NCI-H774 (cell line): ENCODE measurements around the gene S100A11.
A peak's percentile ranks its signal among the peaks of the same experiment; 100 is the strongest.
"Not testable (repeated sequence)": the region's sequence is repeated elsewhere in the genome, so short reads cannot be mapped to it uniquely, and the experiment has no call there.

Experiments
- DNase-seq: peaks from one replicate; lab custom pipeline; 2025; lab: John Stamatoyannopoulos, UW

S100A11 gene

DNA sequence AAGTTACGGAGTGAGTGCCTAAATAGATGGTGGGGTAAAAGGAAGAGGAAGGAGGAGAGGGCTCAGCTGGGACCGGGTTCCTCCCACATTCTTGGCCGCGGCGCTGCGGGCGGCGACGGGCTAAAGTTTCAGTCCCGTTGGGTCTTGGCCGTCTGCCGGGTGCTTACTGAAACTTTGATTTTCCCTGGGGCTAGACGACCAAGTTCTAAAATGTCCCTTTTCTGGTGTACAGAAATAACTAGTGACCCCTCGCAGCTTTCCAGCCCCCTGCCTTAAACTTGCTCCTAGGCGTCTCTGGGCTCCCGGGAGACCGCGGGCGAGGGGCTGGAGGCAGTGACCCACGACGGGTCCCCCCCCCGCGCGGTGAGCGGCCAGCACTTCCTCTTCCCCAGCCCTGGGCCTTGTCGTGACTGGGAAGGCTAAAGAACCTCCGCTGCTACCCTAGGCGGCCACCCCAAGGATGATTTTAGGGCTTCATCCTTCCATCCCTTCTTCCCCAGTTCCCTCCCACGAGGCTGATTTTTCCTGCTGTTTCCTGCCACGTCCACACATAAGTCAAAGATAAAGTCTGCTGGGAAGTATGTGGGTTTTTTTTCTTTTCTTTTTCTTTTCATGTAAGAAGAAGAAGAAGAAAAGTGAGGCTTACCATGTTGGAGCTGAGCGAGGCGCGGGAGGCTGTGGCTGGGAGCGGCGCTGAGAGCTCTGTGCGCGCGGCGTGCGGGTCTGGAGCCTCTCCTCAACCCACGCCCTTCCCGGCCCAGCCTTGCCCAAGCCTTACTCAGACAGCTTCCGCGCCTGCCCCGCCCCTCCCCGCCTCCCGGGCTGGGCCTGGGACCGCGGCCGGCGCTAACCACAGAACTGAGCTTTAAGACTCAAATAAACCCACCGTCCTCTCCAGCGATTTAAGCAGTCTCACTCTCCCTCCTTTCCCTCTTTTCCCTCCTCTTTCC, at the start of gene S100A11:
Gene S100A11, minus strand, starts transcription at position 738 of the 950 bp plus-strand sequence. Its CDS starts 89 bp downstream, at position 649.
- peak; percentile 29 for DNase-seq

DNA sequence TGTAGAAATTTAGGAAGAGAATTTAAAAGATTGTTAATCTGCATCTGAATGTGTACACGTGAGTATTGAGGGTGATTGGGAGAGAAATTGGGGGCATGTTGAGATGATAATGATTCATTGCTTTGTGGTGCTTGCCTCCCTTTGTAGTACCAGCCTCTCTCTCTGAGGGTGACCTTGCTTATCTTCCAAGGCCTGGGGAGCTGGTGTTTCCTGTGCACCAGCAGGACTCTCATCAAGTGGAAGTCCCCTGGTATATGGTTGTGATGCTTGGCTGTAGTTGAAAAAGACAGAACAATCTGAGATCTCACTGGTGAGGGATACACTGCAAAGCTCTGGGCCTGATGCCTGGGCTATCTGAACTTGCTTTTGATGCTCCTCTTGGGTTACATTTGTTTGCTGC, 48.0 kb upstream of the S100A11 start:
- no peak for DNase-seq

DNA sequence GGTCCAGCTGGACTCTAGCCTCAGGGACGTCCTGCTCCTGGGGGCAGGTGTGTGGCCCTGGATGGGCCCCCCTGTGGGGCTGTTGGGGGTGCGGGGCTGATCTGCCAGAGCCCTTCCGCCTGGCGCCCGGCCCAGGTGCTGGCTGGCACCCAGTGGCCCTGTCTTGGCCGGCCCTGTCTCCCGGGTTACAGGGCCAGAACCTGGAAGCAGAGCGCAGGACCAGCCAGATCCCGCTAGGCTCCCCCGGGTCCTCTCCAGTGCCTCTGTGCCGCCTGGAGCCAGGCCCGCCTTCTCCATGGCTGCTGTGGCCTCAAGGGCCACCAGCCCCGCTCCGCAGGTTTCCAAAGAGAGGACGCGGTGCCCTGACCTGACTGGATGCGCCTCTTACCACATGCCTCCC, 44.2 kb upstream of the S100A11 start:
- DNase-seq = not testable (repeated sequence)

DNA sequence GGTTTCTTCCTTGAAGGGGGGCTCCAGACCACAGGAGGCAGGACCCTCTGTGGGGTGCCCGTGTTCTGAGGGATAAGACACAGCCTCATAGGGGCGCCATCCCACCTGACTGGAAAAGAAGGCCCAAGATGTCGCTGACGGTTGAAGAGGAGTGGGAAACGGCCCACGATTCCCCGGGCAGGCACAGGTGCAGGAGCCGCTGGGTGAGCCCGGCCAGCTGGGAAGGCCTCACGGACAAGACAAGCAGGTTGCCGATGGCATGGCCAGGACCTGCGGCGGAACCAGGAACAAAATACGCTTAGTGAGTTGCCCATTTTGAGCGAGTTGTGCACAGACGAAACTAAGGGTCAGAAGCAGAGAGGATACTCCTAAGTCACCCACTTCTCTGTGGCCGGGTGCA, 43.7 kb upstream of the S100A11 start:
- not testable (repeated sequence) for DNase-seq

DNA sequence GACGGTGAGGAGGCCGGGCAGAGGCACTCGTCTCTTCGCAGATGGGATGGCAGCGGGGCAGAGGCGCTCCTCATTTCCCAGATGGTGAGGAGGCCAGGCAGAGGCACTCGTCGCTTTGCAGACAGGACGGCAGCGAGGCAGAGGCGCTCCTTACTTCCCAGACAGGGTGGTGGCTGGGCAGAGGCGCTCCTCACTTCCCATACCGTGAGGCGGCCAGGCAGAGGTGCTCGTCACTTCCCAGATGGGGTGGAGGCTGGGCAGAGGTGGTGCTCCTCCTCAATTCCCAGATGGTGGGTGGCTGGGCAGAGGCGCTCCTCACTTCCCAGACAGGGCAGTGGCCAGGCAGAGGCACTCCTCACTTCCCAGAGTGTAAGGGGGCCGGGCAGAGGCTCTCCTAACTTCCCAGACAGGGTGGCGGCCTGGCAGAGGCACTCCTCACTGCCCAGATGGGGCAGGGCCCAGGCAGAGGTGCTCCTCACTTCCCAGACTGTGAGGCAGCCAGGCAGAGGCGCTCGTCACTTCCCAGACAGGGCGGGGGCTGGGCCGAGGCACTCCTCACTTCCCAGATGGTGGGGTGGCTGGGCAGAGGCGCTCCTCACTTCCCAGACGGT, 42.1 kb upstream of the S100A11 start:
- no peak for DNase-seq

DNA sequence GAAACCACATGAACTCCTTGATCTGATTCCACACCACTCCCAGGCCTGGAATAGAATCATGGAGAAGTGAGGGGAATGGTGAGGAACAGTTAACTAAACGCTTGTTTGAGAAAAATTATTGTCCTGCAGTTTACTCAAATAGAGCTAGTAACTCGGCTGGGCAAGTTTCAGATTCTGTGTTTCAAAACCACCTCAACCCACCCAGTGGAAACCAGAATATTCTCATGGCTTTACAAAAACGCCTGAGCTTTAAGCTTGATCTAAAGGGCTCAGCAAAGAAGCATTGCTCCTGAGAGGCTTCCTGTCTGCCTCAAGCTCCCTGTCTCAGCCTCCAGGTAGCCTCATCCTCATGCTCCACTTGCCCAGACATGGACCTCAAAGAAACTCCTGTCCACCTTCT, 35.5 kb upstream of the S100A11 start:
- DNase-seq = no peak

DNA sequence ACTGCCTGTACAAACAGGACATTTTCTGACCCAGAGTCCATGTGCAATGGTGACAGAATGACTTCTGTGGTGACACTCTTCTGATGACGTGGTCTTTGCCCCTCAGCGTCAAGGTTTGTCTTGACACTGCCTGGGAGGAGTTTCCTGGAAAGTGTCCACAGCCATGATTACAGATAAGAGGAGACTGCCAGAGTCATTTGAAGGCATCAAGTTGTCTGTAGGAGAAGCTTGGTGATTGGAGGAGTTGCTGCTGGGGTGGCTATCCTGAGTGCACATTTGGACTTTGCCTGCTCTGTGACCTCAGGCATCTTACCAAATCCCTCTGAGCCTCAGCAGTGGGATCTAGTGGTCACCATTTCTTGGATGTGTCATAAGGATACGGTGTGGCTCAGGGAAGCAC, 34.3 kb upstream of the S100A11 start:
- no peak for DNase-seq

DNA sequence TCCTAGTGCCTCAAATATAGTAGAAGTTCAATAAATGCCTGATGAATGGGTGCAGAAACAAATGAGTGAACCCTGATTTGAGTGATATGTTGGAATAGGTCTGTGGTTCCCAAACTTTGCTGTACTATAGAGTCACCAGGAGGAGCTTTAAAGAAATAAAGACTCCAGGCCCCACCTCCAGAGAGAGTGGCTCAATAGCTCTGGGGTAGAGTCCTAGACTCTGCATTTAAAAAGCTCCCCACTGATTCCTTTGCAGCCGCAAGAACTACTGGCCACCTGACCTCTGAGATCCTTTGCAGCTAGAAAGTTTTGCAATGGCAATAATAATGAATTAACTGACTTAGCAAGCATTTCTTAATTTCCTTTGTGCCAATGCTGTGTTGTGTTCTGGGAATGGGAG, 31.1 kb upstream of the S100A11 start:
- no peak for DNase-seq

DNA sequence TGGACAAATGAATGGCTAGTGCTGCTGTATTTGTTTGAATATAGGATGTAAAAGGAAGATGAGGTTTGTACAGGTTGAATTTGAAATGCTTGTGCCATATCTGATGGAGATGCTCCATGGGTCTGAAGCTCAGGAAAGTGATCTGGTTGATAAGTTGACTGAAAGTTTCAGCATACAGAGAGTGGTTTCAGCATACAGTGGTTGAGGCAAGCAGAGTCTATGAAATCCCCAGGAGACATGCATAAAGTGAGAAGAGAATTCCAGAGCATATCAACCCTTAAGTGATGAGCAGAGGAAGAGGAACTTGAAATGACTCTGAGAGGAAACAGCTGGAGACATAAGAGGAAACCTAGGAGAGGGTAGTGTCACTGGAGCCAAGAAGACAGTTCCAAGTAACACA, 30.3 kb upstream of the S100A11 start:
- DNase-seq = no peak

DNA sequence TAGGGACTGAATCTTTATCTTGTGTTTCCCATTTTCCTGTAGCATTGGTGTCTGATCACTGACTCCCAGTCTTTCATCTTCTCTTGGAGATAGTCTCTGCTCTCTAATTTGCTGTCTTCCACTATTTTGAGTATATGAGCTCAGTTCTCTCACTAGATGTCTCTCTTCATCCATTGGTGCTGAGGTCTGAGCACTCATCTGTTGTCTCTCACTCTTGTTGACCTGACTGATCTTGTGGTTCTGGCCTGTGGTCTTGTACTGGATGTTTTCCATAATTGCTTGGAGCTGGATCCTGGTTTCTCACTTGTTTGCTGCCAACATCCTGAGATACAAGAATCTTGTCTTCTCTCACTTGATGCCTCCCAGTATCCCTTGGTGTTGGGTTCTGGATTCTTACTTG, 25.1 kb upstream of the S100A11 start:
- DNase-seq = no peak

DNA sequence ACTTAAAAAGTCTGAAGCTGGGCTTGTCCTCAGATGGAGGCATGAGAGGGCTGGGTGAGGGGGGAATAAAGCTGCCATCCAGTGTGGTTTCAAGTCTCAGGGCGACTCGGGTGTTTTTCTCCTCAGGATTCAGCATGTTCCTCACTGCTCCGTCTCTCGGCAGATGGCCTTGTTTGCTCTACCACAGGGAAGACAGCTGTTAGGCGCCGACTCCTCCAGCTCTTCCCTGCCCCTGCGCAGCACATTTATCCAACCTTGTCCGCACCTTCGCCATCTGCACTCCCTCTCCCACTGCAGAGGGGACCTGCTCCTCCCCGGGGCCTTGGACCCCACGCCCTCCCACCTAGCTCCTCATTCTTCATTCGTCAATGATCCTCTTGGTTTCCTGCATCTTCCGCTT, 16.6 kb upstream of the S100A11 start:
- DNase-seq = no peak

DNA sequence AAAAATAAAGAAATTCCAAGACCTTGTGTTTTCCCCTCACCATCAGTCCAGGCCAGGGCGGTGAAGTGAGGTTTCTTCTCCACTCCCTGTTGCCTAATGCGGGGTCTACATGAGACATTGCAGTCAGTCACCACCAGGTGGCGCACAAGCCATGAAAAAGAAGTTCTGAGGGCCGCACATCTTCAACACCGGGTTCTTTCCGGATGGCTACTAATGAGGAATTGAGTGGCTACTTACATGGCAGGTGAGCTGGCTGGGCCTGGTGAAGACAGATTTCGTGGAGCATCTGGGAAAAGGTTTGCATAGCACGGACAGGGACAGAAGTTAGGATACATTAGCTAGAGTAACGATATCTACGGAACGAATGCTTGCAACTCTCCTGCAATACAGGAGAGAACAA, 15.8 kb upstream of the S100A11 start:
- peak; percentile 72 for DNase-seq

DNA sequence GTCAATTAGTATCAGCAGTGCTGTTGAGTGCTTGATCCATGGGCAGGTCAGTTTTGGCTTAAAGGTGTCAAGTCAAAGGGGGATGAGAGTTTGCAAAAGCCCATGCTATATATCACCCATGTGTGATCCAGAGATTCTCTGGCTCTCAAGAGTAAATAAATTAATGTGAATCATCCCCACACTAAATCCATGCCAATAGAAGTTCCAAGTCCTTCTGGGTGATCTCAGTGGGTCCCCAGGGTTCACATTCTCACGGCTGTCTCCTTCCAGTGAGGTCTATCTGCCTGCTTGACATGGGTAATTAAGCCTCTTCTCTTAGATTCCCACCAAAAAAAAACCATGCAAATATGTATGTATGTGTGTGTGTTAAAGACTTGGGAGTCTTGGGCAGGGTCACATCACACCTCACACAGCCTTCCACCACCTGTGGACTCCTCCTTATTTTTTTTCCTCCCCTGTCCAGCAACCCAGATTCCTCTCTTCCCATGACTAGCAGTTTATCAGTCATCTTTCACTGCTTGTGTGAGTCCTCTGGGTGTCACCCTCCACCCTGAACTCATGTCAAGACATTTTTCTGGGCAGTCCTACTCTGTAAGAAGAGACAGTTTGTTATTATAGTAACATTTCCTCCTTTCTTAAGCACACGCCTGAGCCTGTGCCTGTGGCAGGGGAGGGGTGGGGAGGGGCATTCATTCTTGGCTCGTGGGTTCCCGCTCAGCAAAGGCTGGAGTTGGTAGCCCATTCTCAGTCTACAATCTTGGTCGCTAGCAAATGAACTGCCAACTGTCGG, 14.3 kb upstream of the S100A11 start:
- DNase-seq = no peak

DNA sequence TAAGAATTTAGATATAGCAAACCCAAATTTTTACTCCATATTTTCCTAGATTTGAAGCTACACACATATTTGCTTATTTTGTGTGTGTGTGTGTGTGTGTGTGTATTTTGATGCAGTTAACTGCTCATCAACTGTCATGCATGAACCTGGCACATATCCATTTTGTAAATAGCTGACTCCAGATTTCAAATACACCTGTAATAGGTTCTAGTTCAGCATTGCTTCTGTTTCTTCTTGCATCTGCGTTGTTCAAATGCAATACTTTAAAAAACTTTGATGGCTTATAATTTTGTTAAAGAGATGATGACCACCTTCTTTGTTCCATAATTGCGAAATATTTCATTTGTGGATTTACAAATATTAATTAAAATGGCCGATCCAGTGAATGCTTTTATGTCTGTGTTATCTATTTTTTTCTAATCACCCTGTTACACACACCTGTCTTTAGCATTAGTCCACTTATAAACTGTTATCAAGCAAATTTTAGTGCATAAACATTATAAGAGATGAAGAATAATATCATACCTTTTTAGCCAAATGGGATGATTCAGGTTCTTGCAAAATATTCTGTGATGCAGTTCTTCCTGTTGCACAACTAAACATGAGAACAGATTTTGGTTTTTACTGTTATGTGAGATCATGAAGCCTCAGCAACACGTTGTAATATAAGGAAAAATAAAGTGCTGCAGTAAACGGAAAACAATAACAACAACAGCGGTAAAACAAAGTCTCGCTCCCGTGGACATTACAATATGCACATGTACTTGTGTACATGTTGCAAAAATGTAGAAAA, 12.7 kb upstream of the S100A11 start:
- no peak for DNase-seq

DNA sequence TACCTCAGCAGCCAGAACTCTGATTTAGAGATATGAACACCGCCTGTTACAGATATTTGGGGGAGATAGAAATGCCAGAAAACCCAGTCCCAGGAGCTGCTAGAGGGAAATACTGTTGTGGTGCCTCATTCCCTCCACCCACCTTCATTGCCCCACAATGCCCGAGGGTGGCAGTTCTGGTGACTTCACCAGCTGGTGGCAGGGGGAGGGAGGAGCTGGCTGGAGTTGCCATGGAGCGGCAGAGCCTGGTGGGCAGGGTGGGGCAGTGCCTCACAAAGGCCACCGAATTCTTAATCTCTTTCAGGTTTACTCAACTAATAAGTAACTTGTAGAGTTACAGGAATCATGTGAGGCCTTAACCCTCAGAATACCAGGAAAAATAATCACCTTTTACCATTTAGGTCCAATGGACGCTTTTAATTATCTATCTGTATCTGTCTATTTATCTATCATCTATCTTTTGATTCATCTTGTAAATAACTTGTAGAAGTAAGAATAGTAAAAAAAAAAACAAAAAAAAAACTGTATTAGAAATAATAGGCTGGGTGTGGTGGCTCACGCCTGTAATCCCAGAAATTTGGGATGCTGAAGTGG, 11.7 kb upstream of the S100A11 start:
- peak; percentile 59 for DNase-seq

DNA sequence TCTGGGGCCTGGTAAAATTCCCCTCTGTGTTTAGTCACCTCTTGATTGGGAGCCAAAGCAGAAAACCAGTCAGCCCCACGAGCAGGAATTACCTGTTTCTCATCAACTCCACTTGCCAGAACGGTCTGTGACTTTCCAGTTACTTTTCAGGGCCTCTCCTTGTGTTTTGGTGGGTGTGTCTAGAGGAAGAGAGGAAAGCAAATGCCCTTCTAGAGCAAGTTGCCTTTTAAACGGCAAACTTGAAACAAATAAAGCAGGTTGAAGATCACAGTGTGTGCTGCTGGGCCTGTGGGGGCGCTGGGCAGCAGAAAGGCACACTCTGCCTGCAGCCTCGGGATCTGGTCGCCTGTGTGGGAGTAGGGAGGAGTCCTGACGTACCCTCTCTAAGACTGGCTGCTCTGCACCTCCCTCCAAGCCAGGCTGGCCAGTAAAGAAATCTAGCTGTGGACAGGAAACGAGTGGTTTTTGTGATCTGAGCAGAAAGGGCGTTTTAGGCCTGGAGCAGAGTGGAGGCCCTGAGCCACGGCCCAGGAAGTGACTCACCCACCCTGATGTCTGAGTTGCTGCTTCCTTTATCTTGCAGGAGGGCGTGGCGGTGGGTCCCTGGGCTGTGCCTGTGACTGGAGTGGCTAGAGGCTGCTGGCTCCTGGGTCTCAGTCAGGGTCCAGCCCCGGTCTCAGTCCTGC, 11.1 kb upstream of the S100A11 start:
- peak; percentile 45 for DNase-seq

DNA sequence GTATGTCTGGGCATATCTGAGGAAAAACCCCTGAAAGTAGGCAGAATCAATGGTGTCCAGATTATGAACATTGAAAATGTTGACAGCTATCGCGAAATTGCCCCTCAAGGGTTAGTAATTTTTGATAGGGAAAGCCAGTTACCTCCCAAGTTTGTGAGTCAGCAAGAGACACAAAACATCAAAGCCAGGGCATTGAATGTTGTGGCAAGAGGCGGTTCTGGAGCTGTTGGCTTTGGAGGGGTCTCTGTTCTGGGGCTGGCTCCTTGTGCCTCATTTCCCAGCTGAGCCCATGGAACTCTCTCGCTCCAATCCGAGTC, 10.6 kb upstream of the S100A11 start:
- DNase-seq = no peak

DNA sequence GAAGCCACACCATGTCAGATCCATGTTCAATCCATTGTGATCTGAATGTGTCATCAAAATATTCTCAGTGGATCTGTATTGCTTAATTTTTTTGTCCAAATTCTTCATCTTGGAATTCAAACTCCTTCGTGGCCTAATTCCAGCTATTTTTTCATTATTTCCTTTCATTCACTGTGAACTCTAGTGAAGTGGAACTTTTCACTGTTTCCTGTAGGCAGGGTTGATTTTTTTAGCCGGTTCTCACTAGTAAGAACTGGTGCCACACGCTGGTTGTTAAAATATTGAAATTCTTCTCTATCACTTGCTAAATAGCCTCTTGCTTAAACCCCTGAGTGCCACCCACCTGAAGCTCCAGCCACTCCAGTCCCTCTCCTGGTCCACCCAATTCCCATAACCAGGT, 7.6 kb upstream of the S100A11 start:
- DNase-seq = no peak

DNA sequence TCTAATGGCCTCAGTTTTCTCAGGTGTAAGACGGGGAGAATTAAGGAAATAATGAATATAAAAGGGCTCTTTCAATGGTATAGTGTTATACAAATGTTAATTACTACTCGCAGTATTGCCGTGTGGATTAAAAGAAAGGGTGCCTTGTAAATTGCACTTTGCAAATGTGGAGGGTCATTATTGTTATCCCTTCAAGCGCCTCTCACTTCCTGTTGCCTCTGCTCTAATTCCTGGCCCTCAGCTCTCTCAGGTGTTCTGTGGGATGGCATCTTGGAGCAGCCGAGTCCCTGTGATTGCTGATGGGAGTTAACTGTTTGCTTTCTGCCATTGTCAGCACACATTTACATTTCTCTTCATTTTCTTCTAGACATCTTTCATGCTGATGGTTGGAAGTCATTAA, 7.1 kb upstream of the S100A11 start:
- DNase-seq = no peak

DNA sequence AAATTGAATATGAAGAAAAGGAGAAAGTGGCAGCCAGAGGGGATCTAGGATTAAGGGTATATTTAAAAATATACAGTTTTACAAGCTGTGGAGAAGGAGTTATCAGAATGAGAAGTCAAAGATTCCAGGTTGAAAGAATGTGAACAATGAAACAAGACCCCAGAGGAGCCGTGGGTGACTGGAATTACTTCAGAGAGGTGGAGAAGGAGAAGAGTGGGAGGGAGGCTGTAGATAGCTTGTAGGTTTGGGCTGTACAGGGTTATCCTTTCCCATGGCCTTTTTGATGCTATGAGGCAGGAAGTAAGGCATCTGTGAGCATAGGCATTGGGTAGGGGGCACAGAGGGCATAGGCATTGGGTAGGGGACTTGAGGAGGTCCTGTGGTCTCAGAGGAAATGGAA, 5.2 kb upstream of the S100A11 start:
- DNase-seq = no peak

DNA sequence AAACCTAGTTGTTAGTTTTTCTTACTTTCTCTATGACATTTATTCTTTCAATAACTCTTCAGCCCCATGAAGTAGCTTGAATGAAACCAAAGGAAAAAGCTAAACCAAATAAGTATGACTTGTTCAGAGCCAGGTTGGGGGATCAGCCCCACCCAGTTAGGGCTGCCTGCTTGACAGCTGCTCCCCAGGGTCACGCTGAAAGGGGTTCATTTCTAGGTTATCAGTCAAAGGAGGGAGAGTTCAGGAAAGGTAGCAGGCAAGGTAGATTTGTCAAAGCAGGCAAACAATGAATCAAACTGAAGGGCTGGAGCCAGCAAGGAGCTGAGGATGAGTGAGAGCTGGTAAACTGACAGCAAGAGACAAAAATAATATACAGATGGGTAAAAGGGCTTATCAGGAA, 3.1 kb upstream of the S100A11 start:
- DNase-seq = no peak
